Measurements from ENCODE around the gene MYRIP. TPM values are rescaled to one million over a fixed set of nuclear protein-coding genes. Genes with fewer than 3 reads are reported as not detected.

MYRIP gene
- total RNA-seq, 1 donor: under 0.01 TPM

GRCh38 chr3:40086890-40087883 is 277.8 kb downstream of the MYRIP start:
- Histone ChIP-seq H4K20me1 (ENCODE audit: insufficient read depth, low read length) (no peaks in the 10 kb centered on the region), H3K36me3 (ENCODE audit: insufficient read depth, low read length) (no peaks in the 10 kb centered on the region), H3K4me1 (ENCODE audit: insufficient read depth, low read length) (peaks cover 5% of the 10 kb centered on the region), H3K4me2 (ENCODE audit: insufficient read depth, low read length) (no peak overlapping the region), H3K79me2 (ENCODE audit: insufficient read depth, low read length) (no peaks in the 10 kb centered on the region), H3K9me3 (ENCODE audit: low read depth, low read length) (no peaks in the 10 kb centered on the region), H3K27ac (ENCODE audit: low read depth, low read length) (no peak overlapping the region), H2AFZ (ENCODE audit: low read length) (no peak overlapping the region), H3K4me3 (ENCODE audit: insufficient read depth, low read length) (no peak overlapping the region), H3K27me3 (ENCODE audit: insufficient read depth, low read length) (no peaks in the 10 kb centered on the region)
- TF ChIP-seq, protein P1, sequence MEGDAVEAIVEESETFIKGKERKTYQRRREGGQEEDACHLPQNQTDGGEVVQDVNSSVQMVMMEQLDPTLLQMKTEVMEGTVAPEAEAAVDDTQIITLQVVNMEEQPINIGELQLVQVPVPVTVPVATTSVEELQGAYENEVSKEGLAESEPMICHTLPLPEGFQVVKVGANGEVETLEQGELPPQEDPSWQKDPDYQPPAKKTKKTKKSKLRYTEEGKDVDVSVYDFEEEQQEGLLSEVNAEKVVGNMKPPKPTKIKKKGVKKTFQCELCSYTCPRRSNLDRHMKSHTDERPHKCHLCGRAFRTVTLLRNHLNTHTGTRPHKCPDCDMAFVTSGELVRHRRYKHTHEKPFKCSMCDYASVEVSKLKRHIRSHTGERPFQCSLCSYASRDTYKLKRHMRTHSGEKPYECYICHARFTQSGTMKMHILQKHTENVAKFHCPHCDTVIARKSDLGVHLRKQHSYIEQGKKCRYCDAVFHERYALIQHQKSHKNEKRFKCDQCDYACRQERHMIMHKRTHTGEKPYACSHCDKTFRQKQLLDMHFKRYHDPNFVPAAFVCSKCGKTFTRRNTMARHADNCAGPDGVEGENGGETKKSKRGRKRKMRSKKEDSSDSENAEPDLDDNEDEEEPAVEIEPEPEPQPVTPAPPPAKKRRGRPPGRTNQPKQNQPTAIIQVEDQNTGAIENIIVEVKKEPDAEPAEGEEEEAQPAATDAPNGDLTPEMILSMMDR (IDR thresholded peaks at IDR 0.05; ENCODE audit: extremely low read depth, low read depth, low read length): no peak
- no peak for DNase-seq (ENCODE audit: insufficient read length, low spot score, missing footprints)

DNA sequence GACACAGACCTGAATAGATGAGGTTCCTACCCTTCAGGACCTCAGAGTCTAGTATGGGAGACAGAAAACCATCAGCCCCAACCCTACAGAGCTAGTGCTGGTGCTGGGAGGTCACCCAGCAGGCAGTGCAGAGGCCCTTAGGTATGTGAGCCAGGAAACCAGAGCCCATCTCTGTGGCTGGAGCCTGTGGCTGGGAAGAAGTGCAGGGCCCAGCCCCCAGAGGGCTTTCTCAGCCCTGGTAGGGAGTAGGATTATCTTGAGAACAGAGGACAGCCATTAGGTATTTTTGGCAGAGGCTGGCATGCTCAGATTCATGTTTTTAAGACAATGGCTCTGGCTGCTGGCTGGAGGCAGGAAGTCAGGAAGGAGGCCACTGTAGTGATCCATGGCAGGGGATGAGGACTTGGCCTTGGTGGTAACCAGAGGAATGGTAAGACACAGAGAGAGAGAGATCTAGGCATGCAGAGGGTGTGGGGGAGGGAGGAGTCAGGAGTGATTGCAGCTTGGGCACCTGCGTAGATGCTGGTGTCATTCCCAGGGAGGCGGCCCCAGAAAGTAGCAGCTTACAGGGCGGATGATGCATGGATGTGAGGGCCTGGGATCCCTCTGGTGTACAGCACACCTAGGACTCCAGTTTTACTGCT is 279.2 kb downstream of the MYRIP start:
- Histone ChIP-seq H3K4me3 (ENCODE audit: insufficient read depth, low read length) (no peak overlapping the region), H3K9me3 (ENCODE audit: low read depth, low read length) (no peaks in the 10 kb centered on the region), H2AFZ (ENCODE audit: low read length) (no peak overlapping the region), H3K4me1 (ENCODE audit: insufficient read depth, low read length) (peaks cover 5% of the 10 kb centered on the region), H3K4me2 (ENCODE audit: insufficient read depth, low read length) (no peak overlapping the region), H3K79me2 (ENCODE audit: insufficient read depth, low read length) (no peaks in the 10 kb centered on the region), H3K36me3 (ENCODE audit: insufficient read depth, low read length) (no peaks in the 10 kb centered on the region), H3K27ac (ENCODE audit: low read depth, low read length) (no peak overlapping the region), H4K20me1 (ENCODE audit: insufficient read depth, low read length) (no peaks in the 10 kb centered on the region), H3K27me3 (ENCODE audit: insufficient read depth, low read length) (no peaks in the 10 kb centered on the region)
- TF ChIP-seq, protein P1 (IDR thresholded peaks at IDR 0.05; ENCODE audit: extremely low read depth, low read depth, low read length): no peak
- DNase-seq (ENCODE audit: insufficient read length, low spot score, missing footprints): no peak

DNA sequence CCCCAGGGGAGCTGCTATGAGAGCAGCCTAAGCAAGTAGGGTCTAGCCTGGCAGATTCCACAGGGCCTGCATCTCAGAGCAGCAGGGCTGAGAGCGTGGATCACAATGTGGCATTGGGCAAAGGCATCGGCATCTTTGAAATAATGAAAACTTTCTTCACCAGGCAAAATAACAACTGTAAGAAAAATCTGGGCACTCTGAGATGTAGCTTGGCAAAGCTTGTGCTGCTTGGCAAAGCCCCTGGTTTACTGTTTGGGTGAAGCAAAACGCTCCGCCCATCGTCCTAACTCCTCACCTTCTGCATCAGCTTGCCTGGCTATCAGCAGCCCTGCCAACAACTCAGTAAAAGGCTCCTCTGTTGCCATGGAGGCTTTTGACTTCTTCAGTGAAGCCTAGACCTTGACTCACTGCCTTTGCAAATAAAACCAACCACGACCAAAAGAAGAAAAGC is 287.3 kb downstream of the MYRIP start:
- DNase-seq (ENCODE audit: insufficient read length, low spot score, missing footprints): no peak
- Histone ChIP-seq H3K36me3 (ENCODE audit: insufficient read depth, low read length) (no peaks in the 10 kb centered on the region), H3K27ac (ENCODE audit: low read depth, low read length) (no peak overlapping the region), H3K4me1 (ENCODE audit: insufficient read depth, low read length) (peaks cover 15% of the 10 kb centered on the region), H2AFZ (ENCODE audit: low read length) (peak overlapping the region; percentile 54), H3K27me3 (ENCODE audit: insufficient read depth, low read length) (no peaks in the 10 kb centered on the region), H4K20me1 (ENCODE audit: insufficient read depth, low read length) (no peaks in the 10 kb centered on the region), H3K4me3 (ENCODE audit: insufficient read depth, low read length) (no peak overlapping the region), H3K4me2 (ENCODE audit: insufficient read depth, low read length) (peak overlapping the region; percentile 23), H3K9me3 (ENCODE audit: low read depth, low read length) (no peaks in the 10 kb centered on the region), H3K79me2 (ENCODE audit: insufficient read depth, low read length) (no peaks in the 10 kb centered on the region)
- TF ChIP-seq, protein P1 (IDR thresholded peaks at IDR 0.05; ENCODE audit: extremely low read depth, low read depth, low read length): no peak

Data from osteoblast (primary cell).